Bronchial epithelial cell (primary cell): Measurements from ENCODE around the gene VEZF1. TPM values are rescaled to one million over a fixed set of nuclear protein-coding genes. Genes with fewer than 3 reads are reported as not detected.
"Not testable (repeated sequence)": the region's sequence is repeated elsewhere in the genome, so short reads cannot be mapped to it uniquely, and the experiment has no call there.

ENCODE experiments used
- DNase-seq: peaks from one replicate; pipeline ENCODE4 v3.0.0-alpha.2; 2010; ENCODE audit warnings: low read depth
- FAIRE-seq: peaks from 2 replicates; lab custom pipeline; 2011; peaks lifted over from hg19 to GRCh38; lab: Jason Lieb, UNC
- H3K27me3 ChIP-seq: 2 replicates; pipeline ENCODE4 v1.5.1; 2011; ENCODE audit warnings: low read length; ENCODE audit not compliant: control insufficient read depth, insufficient read depth
- H3K36me3 ChIP-seq: 2 replicates; pipeline ENCODE4 v1.5.1; 2011; ENCODE audit warnings: low read length; ENCODE audit not compliant: control insufficient read depth, insufficient read depth
- H3K4me3 ChIP-seq: 2 replicates; pipeline ENCODE4 v1.5.1; 2011; ENCODE audit warnings: mild to moderate bottlenecking, low read depth, low read length, control low read depth
- total RNA-seq: library from RNA; depleted of rRNA; stranded (reverse); fragments of >200 nt; gene quantifications from 2 replicates; pipeline ENCODE4 v1.2.1, GENCODE V29; 2014
- TF ChIP-seq, protein P1 (sequence below): IDR thresholded peaks from 2 replicates; pipeline ENCODE4 v1.5.1; 2011; ENCODE audit warnings: mild to moderate bottlenecking, moderate library complexity, low read length, control low read depth, inconsistent platforms; ENCODE audit not compliant: insufficient read depth, severe bottlenecking

The VEZF1 gene
- total RNA-seq, 1 donor from 2014 or later = 23.2 TPM

DNA sequence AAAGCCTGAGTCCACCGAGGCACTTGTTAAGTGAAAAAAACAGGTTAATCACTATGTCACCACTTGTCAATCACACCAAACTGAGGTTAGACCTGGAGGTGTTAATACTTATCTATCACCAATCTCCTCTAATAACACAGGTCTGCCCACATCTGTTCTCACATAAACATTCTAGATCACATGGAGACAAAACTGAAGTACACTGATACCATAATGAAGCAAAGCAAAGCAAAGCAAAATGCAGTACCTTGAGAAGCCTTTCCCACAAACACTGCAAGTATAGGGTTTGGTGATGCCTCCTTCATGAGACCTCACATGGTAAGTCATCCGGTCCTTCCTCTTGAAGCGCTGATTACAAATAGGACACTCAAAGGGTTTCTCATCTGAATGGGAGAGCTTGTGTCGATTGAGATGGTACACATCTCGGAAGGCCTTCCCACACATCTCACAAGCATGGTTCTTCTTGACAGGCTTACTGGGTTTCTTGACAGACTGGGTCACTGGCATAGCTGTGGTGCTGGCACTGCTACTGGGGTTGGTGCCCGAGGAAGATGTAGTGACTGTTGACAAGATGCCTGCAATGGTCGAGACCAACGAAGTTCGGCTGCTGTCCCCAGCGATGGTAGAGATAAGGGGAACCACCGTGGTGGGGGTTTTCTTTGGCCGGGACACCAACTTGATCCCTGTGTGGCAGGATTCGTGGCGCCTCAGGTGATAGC, 5.4 kb downstream of the VEZF1 start:
- FAIRE-seq = peak; percentile 72

DNA sequence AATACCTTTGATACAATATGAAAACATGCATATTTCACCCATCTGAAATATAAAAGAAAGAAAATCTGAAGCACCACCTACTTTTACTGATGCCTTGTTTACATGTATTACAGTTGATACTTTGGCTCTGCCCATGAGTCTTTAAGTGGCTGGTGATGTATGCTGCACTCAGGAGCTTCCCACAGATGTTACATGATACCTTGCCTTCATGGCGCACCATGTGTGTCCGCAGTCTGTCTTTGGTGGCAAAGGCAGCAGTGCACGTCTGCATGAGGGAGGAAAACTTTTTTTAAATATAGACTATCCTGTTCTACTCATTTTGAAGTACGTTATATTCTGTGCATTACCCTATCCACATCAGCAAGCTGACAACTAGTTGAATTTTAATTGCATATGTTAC, 7.5 kb downstream of the VEZF1 start:
- FAIRE-seq = no peak
- peaks cover 10% of the 10 kb centered on the region for H3K36me3 ChIP-seq
- no peak for DNase-seq
- no peaks in the 10 kb centered on the region for H3K27me3 ChIP-seq
- TF ChIP-seq, protein P1, sequence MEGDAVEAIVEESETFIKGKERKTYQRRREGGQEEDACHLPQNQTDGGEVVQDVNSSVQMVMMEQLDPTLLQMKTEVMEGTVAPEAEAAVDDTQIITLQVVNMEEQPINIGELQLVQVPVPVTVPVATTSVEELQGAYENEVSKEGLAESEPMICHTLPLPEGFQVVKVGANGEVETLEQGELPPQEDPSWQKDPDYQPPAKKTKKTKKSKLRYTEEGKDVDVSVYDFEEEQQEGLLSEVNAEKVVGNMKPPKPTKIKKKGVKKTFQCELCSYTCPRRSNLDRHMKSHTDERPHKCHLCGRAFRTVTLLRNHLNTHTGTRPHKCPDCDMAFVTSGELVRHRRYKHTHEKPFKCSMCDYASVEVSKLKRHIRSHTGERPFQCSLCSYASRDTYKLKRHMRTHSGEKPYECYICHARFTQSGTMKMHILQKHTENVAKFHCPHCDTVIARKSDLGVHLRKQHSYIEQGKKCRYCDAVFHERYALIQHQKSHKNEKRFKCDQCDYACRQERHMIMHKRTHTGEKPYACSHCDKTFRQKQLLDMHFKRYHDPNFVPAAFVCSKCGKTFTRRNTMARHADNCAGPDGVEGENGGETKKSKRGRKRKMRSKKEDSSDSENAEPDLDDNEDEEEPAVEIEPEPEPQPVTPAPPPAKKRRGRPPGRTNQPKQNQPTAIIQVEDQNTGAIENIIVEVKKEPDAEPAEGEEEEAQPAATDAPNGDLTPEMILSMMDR = no peak
- no peak overlapping the region for H3K4me3 ChIP-seq

More for the DNA sequence above, 5.4 kb downstream of the VEZF1 start:
- TF ChIP-seq, protein P1 = no peak
- Histone ChIP-seq H3K4me3 (no peak overlapping the region), H3K36me3 (peaks cover 8% of the 10 kb centered on the region), H3K27me3 (no peaks in the 10 kb centered on the region)
- no peak for DNase-seq

DNA sequence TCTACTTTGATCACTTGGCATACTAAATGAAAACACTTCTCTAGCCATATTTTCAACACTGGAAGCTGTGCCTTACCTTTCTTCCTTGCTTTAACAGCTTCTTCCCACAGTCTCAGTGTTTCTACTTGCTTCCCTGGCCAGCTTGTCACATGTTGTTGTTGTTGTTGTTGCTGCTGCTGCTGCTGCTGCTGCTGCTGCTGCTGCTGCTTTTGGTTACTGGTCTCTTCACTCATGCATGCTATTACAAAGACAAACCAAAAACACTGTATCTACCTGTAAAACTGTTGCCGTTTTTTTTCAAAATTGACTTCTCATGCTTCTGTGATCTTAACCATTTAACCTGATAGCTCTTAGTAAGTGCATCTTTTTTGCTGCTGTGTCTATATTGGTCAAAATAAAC, 9.0 kb downstream of the VEZF1 start:
- no peaks in the 10 kb centered on the region for H3K27me3 ChIP-seq

DNA sequence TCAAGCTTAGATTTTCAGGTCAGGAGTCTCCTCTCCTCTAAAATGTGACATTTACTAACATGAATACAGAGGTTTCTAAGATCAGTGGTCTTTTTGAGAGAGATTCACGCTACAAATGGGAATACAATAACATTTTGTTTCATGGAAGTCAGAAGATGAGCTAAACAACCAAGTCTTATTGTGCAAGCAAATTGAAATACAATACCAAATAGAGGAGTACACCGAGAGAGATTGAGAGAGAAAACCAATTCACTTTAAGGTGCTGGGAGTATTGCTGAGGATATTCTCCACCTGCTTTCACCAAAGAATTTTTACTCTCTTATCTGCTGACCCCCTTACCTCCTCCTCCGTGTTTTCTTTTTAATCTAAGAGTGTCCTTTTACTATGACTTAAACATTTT, 11.5 kb downstream of the VEZF1 start:
- FAIRE-seq (no peak), DNase-seq (no peak)
- TF ChIP-seq, protein P1 = no peak
- Histone ChIP-seq H3K4me3 (no peak overlapping the region), H3K27me3 (no peaks in the 10 kb centered on the region), H3K36me3 (peaks cover 7% of the 10 kb centered on the region)

More for the DNA sequence above, 9.0 kb downstream of the VEZF1 start:
- DNase-seq (no peak), FAIRE-seq (no peak)
- Histone ChIP-seq H3K36me3 (peaks cover 9% of the 10 kb centered on the region), H3K4me3 (no peak overlapping the region)
- TF ChIP-seq, protein P1 = no peak

DNA sequence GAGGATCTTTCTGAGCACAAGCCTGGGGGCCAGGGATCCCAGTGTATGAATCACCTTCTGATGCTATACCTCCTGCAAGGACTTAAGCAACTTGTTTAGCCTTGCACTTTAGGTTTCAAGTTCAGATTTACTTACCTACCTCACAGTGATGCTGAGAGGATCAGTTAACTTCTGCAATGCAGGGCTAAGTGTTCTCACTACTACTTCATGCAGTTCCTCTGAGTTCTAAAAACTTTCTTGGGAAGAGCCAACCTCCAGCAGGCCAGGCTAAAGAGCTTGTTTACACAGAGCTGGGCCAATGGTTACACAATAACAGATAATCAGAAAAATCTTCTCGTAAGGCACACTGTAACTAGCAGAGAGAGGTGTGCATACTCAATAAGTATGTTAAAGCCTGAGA, 13.0 kb downstream of the VEZF1 start:
- H3K4me3 ChIP-seq = no peak overlapping the region
- peaks cover 7% of the 10 kb centered on the region for H3K36me3 ChIP-seq
- TF ChIP-seq, protein P1 = no peak
- FAIRE-seq (no peak), DNase-seq (peak; percentile 50)
- H3K27me3 ChIP-seq = no peaks in the 10 kb centered on the region

DNA sequence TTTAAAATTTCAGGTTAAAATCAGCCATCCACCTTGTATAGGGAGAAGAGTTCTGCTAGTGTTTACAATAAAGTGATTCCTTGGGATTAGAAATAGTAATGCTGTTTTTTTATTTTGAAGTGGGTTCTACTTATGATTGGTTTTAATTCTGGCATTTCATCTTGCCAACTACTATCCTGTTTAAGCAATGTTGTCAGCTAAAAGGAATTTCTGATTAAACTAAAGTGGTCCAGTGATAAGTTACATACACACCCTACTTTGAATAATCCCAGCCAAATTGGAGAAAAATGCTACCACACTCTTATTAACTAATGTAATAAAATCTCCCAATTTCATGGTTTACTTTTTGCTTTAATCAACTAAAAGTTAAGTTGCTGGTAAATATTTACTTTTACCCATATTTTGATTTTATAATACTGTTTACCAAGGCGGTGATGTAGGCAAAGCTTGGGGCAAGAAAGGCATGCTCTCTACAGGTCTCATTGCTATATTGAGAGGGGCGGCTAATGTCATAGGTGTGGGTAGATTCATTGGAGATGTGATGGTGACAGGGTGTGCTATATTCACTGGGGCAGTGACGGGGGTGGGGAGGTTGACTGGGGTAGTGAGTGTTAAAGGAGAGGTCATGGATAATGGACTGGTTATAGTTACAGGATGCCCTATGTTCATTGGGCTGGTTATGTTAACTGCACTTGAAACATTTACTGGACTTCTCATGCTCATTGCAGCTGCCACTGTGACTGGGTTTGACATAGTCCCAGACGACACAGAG, 13.8 kb downstream of the VEZF1 start:
- H3K4me3 ChIP-seq, DNase-seq, H3K36me3 ChIP-seq, H3K27me3 ChIP-seq, FAIRE-seq: not testable (repeated sequence)
